GM12874 (cell line): Measurements from ENCODE around the gene UBE3D.

Experiments
- CTCF ChIP-seq: IDR thresholded peaks from 2 replicates; pipeline ENCODE4 v1.5.1; 2011; ENCODE audit warnings: low read depth, mild to moderate bottlenecking, control low read depth, low read length, moderate library complexity; ENCODE audit not compliant: insufficient read depth

UBE3D gene

GRCh38 chr6:82987951-82988350 is 77.7 kb downstream of the UBE3D start:
- no peak for TF ChIP-seq CTCF

GRCh38 chr6:82987416-82987815 is 78.2 kb downstream of the UBE3D start:
- no peak for TF ChIP-seq CTCF

GRCh38 chr6:82984720-82985119 is 80.9 kb downstream of the UBE3D start:
- TF ChIP-seq CTCF: no peak

GRCh38 chr6:82980086-82980485 is 85.6 kb downstream of the UBE3D start:
- no peak for TF ChIP-seq CTCF

- TF ChIP-seq CTCF: no peak
Observed at GRCh38 chr6:82979657-82980056, 86.0 kb downstream of the UBE3D start.

GRCh38 chr6:82978362-82978945 is 87.2 kb downstream of the UBE3D start:
- TF ChIP-seq CTCF: no peak

GRCh38 chr6:82976179-82976578 is 89.5 kb downstream of the UBE3D start:
- no peak for TF ChIP-seq CTCF
